Erythroblast (primary cell): ENCODE results near the gene FARP1.

Experiments used
- GATA1 ChIP-seq: IDR thresholded peaks from 2 replicates; pipeline ENCODE4 v1.6.1; 2011; ENCODE audit warnings: low read depth, mild to moderate bottlenecking, control low read depth, low read length, moderate library complexity
- POLR2A ChIP-seq: IDR thresholded peaks from 2 replicates; pipeline ENCODE4 v1.6.1; 2011; ENCODE audit warnings: mild to moderate bottlenecking, low read length

- TF ChIP-seq GATA1 (no peak), POLR2A (no peak)
Measured at GRCh38 chr13:98228661-98229341, 85.9 kb downstream of the FARP1 start.
